ENCODE measurements around the gene POLQ.

The POLQ gene

GRCh38 chr3:121567649-121568048 is 21.9 kb upstream of the POLQ start, which contains the start of gene ARGFX:
ARGFX (plus strand) TSS chr3:121567949; CDS start chr3:121570714, 2,765 bp downstream.
- no peak within 1 kb of the TSS for H3K4me3 ChIP-seq (ENCODE audit: low read depth, low read length)
- no peak for TF ChIP-seq CTCF (conservative IDR thresholded peaks at IDR 0.05; ENCODE audit: low read depth, low read length)
- no peak for DNase-seq (ENCODE audit: low read depth)

- no peak for DNase-seq (ENCODE audit: low read depth)
- H3K4me3 ChIP-seq (ENCODE audit: low read depth, low read length) = no peak overlapping the region
- no peak for TF ChIP-seq CTCF (conservative IDR thresholded peaks at IDR 0.05; ENCODE audit: low read depth, low read length)
Observed at GRCh38 chr3:121566773-121567172, 21.0 kb upstream of the POLQ start.

GRCh38 chr3:121562148-121562547 is 16.4 kb upstream of the POLQ start:
- H3K4me3 ChIP-seq (ENCODE audit: low read depth, low read length) = no peak overlapping the region
- no peak for DNase-seq (ENCODE audit: low read depth)
- no peak for TF ChIP-seq CTCF (conservative IDR thresholded peaks at IDR 0.05; ENCODE audit: low read depth, low read length)

- no peak for DNase-seq (ENCODE audit: low read depth)
- H3K4me3 ChIP-seq (ENCODE audit: low read depth, low read length) = no peak overlapping the region
- TF ChIP-seq CTCF (conservative IDR thresholded peaks at IDR 0.05; ENCODE audit: low read depth, low read length) = no peak
Observed at GRCh38 chr3:121557426-121557934, 11.7 kb upstream of the POLQ start.

GRCh38 chr3:121552797-121553196 is 7.0 kb upstream of the POLQ start:
- no peak for DNase-seq (ENCODE audit: low read depth)
- H3K4me3 ChIP-seq (ENCODE audit: low read depth, low read length) = no peak overlapping the region

GRCh38 chr3:121552379-121552778 is 6.6 kb upstream of the POLQ start:
- no peak for TF ChIP-seq CTCF (conservative IDR thresholded peaks at IDR 0.05; ENCODE audit: low read depth, low read length)
- DNase-seq (ENCODE audit: low read depth) = no peak
- H3K4me3 ChIP-seq (ENCODE audit: low read depth, low read length) = no peak overlapping the region

More at GRCh38 chr3:121552797-121553196, 7.0 kb upstream of the POLQ start:
- TF ChIP-seq CTCF (conservative IDR thresholded peaks at IDR 0.05; ENCODE audit: low read depth, low read length) = no peak

GRCh38 chr3:121545049-121545573 is 677 bp downstream of the POLQ start:
- DNase-seq (ENCODE audit: low read depth) = peak; percentile 20
- H3K4me3 ChIP-seq (ENCODE audit: low read depth, low read length) = peak overlapping the region; percentile 85
- no peak for TF ChIP-seq CTCF (conservative IDR thresholded peaks at IDR 0.05; ENCODE audit: low read depth, low read length)
